HG02970 (cell line): ENCODE data around the gene ARMC3.
"Not testable (repeated sequence)": the region's sequence is repeated elsewhere in the genome, so short reads cannot be mapped to it uniquely, and the experiment has no call there.

Experiments
- ATAC-seq: cut with Tn5 transposase; IDR thresholded peaks from one replicate; pipeline ENCODE4 v1.9.1; 2021; ENCODE audit warnings: mild to moderate bottlenecking, moderate library complexity, moderate number of reproducible peaks; ENCODE audit not compliant: unreplicated experiment, low FRiP score

Gene ARMC3

DNA sequence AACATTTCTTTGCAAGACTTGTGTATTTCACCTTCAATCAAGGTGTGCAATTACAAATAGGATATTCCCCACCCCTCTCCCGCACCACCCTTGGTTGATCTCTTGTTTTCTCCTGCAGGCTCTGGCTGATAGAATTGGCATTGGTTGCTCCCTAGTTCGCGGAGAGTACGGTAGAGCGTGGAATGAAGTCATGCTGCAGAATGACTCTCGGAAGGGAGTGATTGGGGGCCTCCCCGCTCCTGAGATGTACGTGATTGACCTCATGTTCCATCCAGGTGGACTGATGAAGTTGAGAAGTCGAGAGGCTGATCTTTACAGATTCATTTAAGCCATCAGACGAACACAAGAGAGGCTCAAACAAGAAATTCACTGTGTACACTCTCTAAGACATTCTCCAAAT lies 109.3 kb downstream of the ARMC3 start:
- no peak for ATAC-seq

DNA sequence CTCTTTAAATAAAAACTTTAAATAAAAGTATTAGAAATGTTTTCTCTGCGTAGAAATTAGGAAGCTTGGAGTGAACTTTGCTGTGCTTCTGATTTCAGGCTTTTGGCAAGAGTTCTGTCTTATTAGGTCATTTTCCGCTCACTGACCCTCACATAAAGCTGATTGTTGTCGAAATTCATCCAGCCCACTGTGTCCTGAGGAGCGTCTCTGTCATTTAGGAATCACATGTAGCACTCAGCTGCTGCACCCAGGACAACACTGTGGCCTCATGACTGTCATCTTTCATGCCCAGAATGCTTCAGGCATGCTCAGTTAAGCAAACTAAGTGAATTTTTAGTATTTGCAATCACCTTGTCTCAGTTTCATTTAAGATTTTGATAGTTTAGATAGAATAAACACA lies 109.7 kb downstream of the ARMC3 start:
- no peak for ATAC-seq

DNA sequence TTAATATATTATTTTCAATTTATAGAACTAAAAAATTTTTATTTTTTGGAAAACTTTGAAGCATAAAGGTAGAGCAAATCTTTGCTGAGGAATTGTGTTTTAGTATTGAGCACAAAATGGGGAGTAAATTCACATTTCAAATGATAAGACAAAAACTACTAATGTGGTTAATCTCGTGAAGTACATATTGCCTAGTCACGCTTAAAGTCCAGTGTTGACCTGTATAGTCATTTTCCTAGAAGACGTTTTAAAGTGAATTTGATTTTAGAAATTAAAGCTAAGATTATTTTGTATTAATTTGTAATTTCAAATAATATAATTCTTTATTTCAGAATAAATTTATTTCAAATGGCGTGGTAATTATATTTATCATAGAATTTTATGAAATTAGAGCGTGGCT lies 110.3 kb downstream of the ARMC3 start:
- no peak for ATAC-seq

DNA sequence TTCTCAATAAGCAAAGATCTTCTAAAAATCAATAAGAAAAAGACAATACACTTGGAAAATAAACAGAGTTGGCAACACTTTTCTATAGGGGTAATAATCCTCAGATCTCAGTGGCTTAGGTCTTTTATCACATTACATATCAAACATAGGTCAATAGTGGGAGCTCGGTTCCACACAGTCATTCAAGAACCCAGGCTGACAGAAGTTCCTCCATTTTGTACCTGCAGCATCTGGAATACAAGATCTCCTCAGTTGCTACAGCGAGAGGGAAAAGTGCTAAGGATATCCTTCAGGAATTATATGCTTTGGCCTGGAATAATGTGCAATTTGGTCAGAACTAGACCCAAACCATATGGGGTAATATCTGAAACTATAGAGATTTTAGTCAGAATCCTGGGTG lies 112.1 kb downstream of the ARMC3 start:
- no peak for ATAC-seq

DNA sequence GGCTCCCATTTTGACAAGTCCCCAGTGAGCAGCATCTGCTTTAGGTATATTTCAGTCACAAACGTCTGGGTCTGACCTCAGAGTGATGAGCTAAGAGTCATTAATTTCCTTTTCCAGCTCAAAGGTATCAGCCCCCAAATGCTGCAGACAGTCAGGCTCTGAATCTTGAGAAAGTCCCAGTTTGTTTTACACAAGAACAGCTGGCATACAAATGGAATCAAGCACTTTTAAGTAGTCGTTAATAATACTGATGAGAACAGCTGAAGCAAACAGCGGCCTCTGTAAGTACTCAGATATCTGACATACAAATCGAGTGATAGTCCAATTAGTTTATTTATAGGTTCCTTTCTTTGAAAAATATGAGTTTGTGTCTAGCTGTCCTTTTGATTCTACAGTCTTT lies 118.2 kb downstream of the ARMC3 start:
- ATAC-seq = no peak

DNA sequence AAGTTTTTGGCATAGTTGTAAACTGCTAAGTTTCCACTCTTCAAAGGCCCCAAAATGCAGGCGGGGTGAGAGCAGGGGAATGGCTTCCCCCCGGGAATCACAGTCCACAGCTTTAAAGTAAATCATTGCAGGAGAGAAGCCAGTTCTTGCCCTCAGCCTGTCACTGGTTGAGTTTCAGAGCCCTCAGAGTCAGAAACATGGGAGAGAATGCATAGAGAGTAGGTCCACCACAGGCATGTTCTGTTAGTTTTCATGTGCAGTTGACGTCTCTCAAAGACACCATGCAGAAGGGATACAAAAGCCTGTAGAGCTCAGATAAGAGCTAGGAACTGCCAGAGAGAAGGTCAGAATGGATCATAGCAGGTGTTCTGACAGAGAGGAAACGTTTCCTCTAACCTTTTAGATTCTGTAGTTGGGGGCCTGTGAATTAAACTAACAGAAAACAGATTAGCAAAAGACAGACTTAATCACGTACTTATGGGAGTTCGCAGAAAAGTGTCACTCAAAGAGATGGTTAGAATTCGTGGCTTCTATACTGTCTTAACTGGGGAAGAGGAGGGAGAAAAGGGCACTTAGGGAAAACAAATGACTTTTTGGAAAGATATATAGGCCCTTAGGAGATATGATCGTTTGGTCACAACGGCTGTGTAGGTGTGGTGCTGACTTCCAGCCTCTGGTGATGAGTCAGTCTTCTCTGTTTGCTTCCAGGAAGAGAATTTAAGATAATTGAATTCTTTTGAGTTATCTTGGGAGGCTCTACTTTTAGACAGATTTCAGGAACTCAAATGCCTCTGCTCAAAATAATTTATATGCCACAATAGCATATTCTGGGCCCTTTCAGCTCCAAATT lies 119.6 kb downstream of the ARMC3 start:
- ATAC-seq = no peak

DNA sequence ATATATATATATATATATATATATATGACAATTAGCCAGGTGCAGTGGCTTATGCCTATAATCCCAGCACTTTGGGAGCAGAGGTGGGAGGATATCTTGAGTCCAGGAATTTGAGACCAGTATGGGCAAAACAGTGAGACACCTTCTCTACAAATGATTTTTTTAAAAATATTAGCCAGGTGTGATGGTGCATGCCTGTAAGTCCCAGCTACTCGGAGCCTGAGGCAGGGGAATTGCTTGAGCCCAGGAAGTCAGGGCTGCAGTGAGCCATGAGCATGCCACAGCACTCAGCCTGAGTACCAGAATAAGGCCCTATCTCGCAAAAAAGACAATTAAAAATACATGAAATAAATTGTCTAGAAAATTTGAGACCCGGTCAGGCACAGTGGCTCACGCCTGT lies 120.3 kb downstream of the ARMC3 start:
- no peak for ATAC-seq

DNA sequence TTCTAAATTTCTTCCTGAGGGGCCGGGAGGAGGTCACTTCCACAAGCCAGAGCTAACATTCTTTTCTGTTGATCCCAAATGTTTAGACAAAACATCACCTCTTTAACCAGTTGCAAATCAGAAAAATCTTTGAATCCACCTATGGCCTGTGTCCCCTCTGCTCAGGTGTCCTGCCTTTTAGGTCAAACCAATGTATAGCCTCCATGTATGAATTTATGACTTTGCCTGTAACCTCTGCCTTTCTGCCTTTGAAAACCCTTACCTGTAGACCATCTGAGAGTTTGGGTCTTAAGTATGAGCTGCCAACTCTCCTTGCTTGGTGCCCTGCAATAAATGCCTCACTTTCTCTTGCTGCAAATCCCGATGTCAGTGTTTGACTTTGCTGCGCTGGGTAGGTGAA lies 123.4 kb downstream of the ARMC3 start:
- no peak for ATAC-seq

DNA sequence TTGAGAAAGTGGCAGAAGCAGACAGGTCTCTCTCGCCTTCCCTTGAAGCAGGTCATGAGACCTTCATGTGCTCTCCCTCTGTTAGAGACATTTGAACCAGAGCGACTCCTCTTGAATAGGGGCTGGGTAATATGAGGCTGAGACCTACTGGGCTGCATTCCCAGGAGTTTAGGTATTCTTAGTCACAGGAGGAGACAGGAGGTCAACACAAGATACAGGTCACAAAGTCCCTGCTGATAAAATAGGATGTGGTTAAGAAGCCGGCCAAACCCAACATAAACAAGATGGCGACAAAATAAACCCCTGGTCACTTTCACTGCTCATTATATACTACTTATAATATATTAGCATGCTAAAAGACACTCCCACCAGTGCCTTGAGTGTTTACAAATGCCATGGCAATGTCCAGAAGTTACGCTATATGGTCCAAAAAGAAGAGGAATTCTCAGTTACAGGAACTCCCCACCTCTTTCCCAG lies 124.0 kb downstream of the ARMC3 start:
- no peak for ATAC-seq

DNA sequence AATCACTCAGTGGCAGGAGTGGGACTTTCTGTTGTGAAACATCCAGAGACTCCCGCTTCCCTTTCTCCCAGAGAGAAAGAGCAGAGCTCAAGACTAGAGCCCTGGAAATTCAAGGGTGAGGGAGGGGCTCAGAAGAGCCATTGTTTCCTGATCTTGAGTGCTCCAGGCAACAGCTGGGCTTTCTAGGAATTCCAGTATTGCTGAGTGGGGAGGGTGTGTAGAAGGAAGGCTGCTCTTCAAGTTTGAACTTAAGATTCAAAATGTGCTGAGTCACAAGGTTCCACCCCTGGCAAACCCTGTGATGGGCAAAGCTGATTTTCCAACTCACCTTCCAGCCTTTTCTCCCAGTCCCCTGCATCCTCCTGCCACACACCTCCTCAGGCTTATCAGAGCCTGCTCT lies 125.2 kb downstream of the ARMC3 start:
- ATAC-seq = no peak

DNA sequence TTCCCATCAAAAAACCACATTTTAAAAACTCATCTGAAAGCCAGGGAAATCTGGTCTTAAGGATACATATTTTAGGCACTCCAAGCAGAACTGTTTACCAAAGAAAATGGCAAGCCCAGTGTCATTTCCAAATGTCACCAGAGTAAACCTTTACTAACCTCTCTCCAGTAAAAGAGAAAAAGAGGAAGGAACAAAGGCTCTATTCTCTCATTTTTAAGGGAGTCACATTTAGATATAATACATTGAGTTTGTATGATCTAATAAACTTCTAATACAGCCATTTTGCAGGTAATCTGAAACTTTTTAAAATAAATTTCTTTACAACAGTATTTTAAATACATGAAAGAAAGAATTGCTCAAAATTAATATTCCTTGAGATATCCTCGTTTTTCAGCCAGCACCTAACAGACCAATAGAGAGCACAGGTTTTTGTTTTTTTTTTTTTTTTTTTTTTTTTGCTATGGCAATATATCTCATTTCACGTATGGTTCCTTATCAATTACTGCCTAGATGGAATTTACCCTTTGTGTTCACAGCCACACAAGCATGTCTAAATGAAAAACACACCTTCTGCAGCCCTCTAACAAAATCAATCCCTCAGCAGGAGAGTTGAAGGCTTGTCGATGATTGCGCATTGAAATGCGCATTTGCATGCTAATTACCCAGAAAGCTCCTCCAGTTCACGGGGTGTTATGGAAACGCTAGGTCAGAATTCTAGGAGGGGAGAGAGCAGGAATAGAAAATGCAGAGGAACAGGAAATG lies 127.8 kb downstream of the ARMC3 start:
- no peak for ATAC-seq

DNA sequence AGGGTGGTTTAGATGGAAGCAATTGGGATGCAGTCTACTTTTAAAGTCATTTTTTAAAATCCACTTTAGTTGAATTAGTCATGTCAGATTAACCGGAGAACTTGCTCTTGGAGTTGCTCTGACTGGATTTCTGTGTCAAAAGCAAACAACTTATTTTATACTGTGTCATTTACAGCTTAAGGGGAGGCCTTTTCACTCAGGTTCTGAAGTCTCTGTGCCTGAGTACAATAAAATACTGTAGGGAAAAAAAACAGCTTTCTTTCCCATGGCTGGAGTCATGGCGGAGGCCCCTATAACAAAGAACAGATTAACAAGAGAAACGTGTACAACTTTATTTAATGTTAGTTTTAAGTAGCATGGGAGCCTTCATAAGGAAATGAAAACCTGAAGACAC lies 128.3 kb downstream of the ARMC3 start:
- ATAC-seq = no peak

DNA sequence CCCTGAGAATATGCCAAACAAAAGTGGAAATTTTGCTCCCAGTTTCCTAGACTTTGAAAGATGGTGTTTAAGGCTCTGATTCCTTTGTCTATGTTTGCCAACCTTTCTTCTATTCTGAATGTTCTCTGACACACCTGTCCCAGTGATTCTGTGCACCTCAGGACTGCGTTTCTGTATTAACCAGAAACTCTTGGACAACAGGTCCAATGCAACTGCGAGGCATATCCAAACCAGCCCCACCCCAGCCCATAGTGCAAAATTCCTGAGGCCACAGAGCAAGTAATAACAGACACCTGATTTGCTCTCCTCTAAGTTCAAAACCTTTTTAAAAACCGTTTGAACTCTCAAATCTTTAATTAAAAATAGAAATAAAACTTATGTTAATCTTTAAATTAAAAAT lies 130.5 kb downstream of the ARMC3 start:
- ATAC-seq = no peak

DNA sequence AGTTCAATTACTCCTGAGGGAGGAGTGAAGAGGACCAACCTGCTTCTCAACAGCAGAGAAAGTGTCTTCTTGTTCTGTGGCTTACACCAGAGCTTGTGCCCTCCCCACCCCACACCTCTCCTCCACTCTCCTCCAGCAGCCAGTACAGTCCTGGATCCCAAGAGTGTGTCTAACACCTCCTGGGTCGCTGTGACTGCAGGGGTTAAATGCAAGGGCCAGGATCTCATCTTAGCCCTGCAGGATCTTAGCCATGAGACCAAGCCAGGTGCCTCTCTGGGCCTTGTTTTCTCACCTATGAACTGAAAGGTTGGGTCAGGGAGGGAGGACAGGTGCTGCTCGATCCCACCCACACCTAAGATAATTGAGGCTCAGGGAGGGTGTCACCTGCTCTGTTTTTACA lies 133.1 kb downstream of the ARMC3 start:
- ATAC-seq = no peak

DNA sequence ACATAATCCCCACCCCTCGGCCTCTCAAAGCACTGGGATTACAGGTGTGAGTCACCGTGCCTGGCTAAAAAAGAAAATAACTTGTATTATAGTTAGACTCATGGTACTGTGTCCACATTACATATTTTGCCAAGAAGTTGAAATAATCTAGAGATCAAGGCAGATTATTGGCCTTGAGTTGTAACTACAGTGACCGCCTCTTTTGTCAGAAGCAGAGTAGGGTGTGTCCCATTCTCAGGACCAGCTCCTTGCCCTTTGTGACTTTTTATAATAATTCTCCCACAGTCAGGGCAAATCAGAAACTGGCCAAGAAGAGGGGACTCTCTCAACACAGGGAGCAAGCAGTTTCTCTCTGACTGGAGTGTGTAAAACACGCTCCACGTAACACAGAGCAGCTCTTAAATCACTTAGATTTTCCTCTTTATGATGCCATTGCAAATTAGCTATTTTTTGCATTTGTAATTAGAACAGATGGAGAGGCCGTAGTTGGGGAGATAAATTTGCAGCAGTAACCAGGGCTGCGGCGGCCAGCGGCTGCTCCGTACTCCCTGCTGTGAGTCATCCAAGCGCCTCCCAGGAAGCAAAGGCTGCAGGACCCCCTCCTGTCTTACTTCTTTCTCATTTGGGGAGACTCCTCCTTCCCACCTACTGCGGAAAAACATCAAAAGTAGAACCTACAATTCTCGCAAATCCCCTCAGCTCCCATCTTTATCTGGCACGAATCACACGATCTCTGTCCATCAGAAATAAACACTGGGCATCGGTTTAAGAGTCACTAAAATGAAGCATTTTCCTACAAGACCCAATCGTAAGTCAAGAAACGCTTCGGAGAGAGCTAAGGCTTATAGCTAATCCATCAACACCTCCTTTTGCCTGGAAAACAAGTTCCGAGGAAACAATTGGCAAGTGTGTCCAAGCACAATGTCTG lies 135.5 kb downstream of the ARMC3 start:
- ATAC-seq = no peak

DNA sequence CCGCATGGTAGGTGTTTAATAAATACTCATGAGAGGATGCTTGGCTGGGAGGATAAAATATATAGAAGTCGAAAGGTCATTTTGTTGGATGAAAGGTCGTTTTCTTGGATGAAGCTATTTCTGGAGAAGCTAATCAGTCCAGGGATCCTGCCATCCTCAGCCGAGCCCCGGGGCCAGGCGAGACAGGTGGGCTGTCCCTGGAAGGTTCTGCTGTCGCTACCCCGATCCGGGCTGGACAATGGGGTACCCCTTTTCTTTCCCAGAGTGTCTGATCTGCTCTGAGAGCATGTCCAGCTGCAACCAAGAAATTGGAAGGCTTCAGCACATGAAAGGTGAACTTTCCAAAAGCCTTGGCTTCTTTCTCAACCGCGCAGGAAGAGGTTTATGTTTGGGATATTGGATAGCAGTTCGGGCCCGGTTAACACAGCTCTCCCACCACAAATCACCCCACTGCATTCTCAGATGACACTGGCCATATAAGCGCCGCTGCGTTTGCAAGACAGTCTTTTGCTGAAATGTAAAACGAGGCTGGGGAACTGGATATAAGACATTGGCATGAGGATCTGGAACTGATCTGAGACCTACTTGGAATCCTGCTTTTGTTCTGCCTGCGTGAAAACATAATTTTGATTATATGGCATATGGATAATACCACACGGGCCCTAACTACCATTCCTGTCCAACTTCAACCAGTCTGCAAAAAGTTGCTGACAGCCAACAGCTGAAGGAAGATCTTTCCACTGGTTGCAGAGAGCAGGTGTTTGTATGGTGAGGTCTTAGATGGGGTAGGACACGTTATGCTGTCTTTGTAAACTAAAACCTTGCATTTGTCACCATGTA lies 136.3 kb downstream of the ARMC3 start:
- no peak for ATAC-seq

DNA sequence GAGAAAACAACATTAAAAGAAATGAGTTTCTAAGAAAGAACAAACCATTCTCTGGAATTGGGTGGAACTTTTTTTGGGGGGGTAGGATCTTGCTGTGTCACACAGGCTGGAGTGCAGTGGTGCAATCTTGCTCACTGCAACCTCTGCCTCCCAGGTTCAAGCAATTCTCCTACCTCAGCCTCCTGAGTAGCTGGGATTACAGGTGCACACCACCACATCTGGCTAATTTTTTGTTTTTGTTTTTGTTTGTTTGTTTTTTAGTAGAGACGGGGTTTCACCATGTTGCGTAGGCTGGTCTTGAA lies 136.9 kb downstream of the ARMC3 start:
- ATAC-seq = not testable (repeated sequence)

DNA sequence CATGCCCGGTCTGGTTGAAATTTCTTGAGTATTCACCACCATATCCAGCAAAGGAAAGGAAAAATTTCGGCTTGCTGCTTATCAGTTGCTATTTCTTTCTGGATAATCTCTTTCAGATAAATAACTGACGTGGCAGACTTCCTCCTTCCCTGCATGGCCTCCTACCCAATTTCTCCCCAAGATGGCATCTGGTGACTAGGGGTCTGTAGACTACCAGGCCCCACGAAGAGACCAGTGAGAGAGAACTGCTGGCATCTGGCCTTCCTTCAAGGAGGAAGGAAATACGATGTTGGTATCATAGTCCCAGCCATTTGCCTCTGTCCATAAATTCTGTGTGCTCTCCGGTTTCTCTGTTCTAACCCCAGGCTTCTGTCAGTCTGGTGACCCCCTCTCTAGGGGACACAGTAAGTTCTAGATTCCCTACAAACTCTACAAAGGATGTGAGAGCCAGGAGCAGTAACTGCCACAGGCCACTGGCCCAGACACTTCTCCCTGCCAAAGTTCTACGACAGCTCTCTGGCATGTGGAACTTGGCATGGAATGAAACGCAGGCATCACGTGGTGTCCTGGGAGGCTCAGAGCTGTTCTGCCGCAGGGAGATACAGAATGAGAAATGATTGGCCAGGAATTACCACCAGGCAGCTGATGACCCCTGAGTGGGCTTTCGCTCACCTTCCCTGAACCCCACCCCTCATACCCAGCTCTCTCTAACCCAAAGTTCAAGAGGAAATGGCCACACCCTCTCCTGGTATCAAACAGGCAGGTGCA lies 137.5 kb downstream of the ARMC3 start:
- no peak for ATAC-seq

DNA sequence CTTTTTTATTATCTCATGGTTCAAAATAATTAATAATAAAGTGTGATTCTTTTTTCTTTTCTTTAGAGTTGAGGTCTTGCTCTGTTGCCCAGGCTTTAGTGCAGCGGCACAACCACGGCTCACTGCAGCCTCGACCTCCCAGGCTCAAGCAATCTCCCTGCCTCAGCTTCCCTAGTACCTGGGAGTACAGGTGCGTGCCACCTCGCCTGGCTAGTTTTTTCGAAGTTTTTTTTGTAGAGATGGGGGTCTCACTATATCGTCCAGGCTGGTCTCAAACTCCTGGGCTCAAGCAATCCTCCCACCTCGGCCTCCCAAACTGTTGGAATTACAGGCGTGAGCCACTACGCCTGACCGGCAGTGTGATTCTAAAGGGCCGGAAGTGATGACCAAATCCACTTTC lies 139.5 kb downstream of the ARMC3 start:
- no peak for ATAC-seq
